Embryonic facial prominence (tissue), 1 donor: ENCODE results near the gene MRPS26.
"Not testable (repeated sequence)": the region's sequence is repeated elsewhere in the genome, so short reads cannot be mapped to it uniquely, and the experiment has no call there.

Experiments
- DNase-seq: peaks from one replicate; pipeline ENCODE4 v3.0.0-alpha.2; 2016; ENCODE audit errors: extremely low spot score

MRPS26 gene

DNA sequence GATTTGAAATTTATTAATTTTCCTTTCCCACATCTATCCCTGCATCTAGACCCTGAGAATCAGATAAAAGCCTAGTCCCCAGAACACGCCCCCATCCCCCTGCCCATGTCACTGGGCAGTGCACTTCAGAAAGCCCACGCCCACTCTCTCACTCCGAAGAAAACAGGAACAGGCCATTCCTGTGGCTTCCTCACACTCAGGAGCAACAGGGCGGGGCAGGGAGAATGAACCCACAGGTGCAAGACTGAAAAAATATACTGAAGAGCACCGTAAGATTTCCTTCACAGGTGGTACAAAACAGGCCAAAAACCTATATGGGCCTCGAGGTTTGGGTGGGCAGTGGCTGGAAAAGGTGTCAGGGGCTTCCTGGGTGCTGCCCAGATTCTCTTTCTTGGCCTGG, 29.0 kb downstream of the MRPS26 start:
- no peak for DNase-seq

DNA sequence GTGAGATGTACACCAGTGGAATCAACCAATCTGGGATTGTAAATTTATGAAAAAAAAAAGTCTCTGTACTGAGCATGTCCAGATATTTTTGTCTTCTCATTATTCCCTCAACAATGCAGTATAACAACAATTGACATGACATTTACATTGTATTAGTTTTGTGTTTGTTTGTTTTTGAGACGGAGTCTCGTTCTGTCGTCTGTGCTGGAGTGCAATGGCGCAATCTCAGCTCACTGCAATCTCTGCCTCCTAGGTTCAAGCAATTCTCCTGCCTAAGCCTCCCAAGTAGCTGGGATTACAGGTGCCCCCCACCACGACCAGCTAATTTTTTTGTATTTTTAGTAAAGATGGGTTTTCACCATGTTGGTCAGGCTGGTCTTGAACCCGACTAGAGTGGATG, 29.5 kb downstream of the MRPS26 start:
- DNase-seq, result not testable (repeated sequence)

DNA sequence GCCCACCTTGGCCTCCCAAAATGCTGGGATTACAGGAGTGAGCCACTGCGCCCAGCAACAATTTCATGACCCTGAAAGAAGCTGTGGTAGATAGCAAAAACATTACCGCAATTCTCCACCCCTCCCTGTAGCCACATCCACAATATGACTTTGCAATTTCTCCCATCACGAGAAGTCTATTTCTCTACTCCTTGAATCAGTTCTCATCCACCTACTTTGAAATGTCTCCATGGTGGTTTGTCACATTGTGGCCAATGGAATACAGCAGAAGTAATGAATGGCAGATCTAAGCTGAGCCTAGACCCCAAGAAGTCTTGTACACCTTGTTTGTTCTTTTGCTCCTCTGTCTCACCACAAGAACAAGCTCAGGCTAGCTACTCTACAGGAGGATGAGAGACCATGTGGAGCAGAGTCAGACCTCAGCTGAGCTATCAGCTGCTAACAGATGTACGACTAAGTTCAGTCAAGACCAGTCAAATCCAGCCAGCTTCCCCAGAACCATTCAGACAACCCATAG, 31.8 kb downstream of the MRPS26 start:
- no peak for DNase-seq

DNA sequence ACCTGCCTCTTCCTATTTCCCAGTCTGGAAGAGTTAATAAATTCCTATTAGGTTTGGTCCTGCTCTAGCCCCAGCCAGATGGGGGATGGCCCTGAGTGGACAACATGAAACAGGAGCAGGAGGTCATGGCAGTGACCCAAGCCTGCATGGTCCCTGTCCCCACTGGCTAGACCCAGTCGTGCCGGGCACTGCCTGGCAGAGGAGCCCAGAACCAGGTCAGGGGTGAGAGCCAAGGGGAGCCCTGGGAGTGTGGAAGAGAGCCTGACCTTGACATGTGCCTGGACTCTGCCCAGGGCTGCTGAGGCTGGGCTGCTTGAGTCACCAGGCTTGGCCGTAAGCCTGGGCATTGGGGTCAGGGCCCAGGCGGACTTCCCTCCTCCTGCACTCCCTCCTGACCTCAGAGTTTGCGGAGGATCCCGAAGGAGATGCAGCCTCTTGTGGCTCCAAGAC, 35.1 kb downstream of the MRPS26 start:
- no peak for DNase-seq

DNA sequence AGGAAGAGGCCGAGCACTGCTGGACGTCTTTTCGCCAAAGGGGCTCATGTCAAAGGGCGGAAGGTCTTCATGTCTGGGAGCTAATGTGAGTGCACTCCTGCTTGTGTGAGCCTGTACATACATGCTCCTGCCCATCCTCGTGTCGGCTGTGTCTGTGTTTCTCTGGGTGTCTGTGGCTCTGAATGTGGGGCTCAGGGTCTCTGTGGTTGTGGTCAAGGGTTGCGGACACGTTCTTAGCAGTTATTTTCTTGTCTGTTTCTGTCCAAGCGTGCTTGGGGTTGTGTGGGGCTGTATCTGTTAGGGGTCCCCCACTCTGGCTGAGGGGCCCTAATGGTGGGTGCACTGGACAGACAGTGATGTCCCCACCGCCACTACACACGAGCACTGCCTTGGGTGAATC, 35.8 kb downstream of the MRPS26 start:
- no peak for DNase-seq

DNA sequence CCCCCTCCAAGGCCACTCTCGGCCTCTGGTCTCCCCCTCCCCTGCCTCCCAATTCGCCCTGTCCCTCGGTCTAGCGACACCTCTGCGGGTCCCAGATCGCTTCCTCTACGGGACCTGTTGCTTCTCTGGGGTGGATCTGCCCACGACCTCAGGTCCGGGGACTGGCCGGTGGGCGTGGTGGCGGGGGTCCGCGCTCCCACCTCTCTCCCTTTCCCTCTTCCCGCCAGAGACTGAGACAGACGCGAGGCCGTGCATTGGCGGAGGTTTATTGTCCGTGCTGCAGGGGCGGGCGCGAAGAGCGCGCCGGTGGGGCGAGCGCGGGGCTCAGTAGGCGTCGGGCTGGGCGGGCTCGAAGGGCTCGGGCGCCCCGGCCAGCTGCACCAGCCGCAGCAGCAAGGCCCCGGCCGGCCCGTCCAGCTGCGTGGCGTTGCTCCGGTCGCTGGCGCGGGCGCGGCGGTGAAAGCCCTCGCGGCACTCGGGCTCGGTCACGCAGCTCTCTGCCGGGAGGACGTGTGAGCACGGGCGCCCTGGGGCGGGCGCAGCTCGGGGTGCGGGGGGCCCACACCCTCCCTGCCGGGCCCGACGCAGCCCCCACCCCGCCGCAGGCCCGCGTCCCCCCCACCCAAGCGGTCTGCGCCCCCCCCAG, 36.6 kb downstream of the MRPS26 start:
- DNase-seq, result no peak

DNA sequence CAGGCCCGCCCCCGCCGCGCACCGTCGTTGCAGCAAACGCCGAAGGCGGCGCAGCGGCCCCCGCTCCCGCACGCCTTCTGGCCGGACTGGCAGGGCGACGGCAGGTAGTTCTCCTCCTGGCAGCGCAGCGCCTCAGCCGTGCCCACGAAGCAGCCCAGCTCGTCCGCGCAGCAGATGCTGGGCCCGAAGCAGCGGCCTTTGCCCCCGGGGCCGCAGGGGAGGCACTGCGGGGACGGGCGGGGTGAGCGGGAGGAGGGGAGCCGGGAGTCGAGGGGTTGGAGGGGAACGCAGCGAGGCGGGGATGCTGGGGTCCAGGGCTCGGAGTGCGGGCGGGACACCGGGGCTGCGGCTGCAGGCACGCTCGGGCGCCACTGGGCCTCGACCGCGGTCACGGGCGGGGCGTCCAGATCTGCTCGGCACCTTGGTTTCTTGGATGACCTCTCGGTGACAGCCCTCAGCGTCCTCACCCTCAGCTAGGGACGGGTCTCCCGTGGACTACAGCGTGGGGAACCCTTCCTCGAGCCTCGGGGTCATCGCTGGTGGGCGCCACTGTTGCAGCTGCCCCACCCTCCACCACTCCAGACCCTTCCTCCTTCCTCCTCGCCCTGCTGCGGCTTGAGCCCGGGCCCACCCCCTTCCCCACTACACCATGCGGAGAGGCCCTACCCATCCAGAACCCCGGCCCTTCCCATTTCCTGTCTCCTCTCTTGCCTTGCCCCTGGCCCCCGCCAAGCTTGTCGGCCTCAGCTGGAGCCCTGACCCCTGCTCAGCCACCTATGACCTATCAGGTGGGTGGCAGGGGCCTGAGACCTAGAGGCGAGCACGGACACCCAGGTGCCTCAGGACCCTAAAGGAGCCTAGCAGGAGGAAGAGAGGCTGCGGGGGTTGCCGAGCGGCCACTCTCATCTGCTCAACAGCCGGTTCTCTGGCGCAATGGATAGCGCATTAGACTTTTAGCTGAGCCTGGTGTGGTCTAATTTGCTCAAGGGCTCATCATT, 37.4 kb downstream of the MRPS26 start:
- DNase-seq, result no peak

DNA sequence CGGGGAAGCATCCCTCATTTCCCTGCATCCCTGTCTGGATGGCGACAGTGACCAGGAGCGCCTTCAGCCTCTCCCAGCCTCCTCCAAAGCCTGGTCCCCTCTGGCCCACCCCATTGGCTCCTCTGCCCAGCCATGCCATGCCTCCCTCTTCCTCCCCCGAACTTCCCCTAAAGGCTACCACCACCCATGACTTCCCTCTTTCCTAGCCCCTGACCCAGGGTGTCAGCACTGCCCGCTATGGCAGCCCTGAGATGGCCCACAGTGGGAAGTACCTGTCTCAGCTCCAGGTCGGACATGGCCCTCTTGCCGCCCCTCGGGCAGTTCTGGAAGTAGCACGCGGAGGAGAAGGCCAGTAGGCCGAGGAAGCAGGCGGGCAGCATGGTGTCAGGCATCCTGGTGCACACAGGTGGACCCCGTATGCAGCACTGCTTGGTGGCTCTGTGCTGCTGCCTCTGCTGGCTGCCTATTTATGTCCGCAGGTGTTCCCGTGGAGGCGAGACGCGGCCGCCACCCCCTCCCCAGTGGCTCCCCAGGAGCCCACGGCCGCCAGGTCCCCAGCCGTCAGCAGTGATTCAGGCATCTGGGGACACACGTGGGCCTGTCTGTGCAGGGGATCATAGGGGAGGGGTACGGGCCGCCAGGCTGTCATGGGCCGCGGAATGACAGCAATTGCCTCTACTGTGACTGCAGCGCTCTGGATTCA, 38.6 kb downstream of the MRPS26 start, which contains the start of gene AVP:
AVP (minus strand) TSS at position 442 of the 703 bp plus-strand sequence; CDS start at position 392, 50 bp downstream.
- DNase-seq, result no peak

DNA sequence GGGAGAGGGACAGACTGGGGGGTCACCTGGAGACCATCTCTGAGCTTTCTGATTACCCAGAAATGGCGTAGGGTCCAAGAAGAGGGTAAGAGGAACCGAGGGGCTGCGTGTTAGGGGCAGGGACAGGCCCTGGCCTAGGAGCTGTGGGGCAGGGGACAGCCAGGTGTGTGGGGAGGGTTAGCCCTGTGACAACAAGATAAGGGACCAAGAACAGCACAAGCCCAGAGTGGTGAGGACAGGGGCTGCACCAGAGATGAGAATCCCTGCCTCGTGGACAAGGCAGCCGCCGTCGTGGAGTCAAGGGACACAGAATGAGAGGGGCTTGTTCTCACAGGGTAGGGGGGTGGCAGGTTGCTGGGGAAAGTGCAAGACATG, 39.1 kb downstream of the MRPS26 start:
- no peak for DNase-seq

DNA sequence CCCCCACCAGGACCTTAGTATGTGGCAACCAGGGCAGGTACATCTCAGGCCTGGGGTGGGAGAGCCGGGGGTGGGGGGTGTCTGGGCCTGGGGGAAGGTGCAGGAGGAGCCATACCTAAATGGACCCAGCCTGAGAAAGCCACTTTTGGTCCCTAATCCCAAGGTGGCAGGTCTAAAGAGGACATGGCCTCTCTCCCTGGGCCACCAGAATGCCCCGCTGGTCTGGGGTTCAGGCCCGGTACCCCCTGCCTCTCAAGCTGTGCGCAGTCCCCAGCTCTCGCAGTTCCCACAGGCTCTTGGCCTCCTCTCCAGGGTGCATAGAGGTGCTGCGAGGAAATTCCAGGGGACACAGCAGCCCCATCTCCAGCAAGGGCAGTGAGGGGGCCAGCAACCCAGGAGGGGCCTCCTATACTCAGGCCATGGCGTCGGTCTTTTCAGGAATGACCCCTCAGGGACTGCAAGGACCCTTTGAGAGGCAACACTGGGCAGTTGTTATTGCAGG, 39.8 kb downstream of the MRPS26 start:
- DNase-seq, result no peak

DNA sequence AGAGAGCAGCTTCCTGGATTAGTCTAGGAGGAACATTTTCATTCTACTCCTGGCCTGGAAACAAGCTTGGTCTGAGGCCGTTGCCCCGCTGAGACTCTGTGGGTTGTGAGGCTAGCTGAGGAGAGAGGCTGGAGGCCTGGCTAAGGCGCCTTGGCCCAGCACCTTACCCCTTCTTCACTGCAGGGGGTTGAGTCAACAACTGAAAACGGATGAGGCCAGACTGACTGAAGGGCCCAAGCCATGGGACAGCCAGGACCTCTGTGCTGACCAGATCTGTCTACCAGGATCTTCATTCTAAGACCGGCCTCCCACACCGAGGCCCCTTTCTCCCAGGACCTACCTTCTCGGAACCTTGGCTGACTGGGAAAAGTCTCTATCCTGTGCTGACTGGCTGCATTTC, 42.2 kb downstream of the MRPS26 start:
- DNase-seq, result no peak

DNA sequence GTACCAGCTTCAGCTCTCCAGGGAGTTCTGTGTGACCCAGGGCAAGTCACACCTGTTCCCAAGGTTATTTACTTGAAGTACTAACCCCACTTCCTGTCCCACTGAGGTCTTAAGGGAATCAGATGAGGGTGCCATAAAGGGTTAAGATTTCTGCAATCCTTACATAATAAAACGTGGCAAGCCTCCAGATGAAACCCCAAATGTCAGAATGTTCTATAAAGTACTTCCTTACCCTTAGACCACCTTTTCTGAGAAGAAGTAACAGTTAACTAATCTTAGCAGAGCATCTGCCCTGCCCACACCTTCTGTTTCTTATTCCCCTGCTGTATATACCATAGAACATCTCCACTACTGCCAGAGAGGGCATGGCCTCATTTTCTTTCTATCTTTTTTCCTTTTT, 44.7 kb downstream of the MRPS26 start:
- no peak for DNase-seq

DNA sequence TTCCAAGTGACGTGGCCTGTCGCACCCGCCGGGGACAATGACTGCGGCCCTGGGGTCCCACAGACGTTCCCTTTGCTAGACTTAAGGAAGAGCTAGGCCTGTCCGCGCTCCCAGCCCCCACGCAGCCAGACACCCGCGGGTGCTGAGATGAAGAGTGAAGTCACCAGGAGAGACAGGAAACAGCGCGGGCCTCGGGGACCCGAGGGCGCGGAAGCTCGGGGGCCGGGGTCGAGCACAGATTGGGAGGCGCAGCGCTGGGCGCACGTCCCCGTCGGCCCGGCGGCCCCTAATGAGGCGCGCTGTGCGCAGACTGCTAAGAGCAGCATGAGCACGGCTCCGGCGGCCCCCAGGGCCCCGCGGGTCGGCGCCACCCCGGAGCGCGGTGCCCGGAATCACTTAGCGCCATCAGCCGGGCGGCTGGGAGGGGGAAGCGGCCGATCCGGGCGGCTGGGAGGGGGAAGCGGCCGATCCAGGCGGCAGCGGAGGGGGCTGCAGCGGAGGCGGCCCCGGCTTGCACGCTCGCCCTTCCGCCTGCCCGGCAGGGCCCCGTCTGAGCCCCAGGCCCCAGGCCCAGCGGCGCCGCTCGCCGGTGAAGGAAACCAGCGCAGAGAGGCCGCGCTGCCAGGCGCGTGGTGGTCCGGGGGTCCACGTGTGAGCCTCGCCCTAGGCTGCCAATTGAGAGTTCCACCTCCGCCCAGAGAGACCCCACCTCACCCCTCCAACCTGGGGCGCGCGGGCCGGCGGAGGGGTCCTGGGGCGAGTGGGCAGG, 46.9 kb downstream of the MRPS26 start:
- DNase-seq, result no peak

DNA sequence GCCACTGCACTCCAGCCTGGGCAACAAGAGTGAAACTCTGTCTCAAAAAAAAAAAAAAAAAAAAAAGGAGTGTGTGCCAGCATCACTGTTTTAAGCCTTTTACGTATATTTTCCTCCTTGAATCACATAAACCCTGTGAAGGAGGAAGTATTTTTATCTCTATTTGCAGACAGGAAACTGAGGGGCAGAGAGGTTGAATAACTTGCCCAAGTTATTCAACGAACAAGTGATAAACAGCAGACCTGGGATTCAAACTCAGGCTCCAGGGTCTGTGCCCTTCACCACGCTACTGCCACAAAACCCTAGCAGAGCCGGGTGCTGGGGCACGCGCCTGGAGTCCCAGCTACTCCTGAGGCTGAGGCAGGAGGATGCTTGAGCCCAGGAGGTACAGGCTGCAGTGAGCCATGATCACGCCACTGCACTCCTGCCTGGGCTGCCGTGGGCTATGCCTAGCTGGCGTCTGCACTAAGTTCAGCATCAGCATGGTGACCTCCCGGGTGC, 48.1 kb downstream of the MRPS26 start:
- DNase-seq, result no peak

DNA sequence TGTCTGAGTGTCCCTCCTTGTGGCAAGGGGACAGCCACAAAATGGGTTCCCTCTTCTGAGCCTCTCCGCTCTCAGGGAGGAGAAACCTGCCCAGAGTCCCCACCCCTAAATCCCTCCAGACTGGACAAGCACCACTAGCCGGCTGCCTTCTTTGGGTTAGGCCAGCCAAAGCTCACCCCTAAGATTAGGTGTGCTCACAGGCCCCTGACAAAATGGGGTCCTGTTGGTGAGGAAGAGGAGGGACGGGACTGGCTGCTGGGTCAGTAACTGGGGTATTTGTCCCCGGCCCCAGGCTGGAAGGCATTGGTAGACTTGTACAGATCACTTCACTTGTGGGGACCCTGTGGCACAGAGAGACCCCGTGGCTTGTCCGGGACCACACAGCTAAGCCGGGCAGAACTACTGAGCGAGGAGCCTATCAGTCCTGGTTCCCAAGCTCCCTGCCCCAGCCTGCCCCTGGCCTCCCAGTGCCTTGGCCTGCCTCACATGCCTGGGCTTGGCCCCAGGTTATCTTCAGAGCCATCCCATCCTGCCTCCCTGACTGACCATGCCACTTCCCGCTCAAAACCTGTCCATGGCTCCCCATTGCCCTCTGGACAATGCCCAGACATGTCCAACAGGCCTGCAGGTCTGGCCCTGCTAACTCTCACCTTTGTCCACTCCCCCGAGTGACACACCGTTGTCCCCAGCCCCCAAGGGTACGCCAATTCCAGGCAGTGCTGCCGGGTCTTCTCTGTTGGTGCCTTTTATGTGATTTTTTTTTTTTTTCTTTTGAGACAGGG, 49.2 kb downstream of the MRPS26 start:
- DNase-seq, result no peak
